ENCODE results near the gene KLHL1.

The KLHL1 gene

DNA sequence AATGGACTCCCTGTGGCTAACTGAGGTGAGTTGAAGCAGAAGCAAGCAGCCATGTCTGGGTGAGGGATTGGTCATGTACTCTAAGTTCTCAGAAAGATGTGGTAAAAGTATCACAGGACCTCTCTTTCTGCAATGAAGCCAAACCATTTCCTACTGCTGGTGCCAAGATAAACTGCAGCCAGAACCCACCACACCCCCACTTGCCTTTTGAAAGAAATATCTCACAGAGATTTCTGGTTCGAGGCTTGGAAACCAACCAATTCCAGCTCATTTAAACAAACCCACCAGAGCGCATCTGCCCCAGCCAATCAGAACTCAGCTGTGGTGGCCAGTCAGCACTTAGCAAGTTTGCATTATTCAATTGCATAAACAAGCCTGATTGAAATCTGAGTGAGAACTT lies 205.2 kb downstream of the KLHL1 start:
- Histone ChIP-seq H3K4me1 (ENCODE audit: control insufficient read depth, insufficient read depth, low read length) (no peaks in the 10 kb centered on the region), H3K27me3 (ENCODE audit: control insufficient read depth, insufficient read depth, low read length) (no peaks in the 10 kb centered on the region), H3K9me3 (ENCODE audit: control insufficient read depth, insufficient read depth, low read length) (no peaks in the 10 kb centered on the region), H3K4me3 (ENCODE audit: low read length) (no peak overlapping the region), H3K27ac (ENCODE audit: low read length) (no peak overlapping the region), H3K36me3 (ENCODE audit: control insufficient read depth, insufficient read depth, low read length) (no peaks in the 10 kb centered on the region)
- no CpG with 5 or more reads among the region's 2 CpGs for WGBS (ENCODE audit: insufficient coverage, insufficient read length)
- no peak for DNase-seq (ENCODE audit: low read depth, low spot score)

GRCh38 chr13:69882451-69882850 lies 225.8 kb downstream of the KLHL1 start:
- H3K9me3 ChIP-seq (ENCODE audit: control insufficient read depth, insufficient read depth, low read length) = no peaks in the 10 kb centered on the region
- H3K4me1 ChIP-seq (ENCODE audit: control insufficient read depth, insufficient read depth, low read length) = no peaks in the 10 kb centered on the region
- DNase-seq (ENCODE audit: low read depth, low spot score) = no peak
- H3K27me3 ChIP-seq (ENCODE audit: control insufficient read depth, insufficient read depth, low read length) = no peaks in the 10 kb centered on the region
- no peak overlapping the region for H3K4me3 ChIP-seq (ENCODE audit: low read length)
- no peak overlapping the region for H3K27ac ChIP-seq (ENCODE audit: low read length)
- no peaks in the 10 kb centered on the region for H3K36me3 ChIP-seq (ENCODE audit: control insufficient read depth, insufficient read depth, low read length)
- WGBS (ENCODE audit: insufficient coverage, insufficient read length) = no CpG with 5 or more reads among the region's 1 CpG

GRCh38 chr13:69879936-69880335 lies 228.3 kb downstream of the KLHL1 start:
- no peak for DNase-seq (ENCODE audit: low read depth, low spot score)
- H3K4me1 ChIP-seq (ENCODE audit: control insufficient read depth, insufficient read depth, low read length) = no peaks in the 10 kb centered on the region
- H3K27ac ChIP-seq (ENCODE audit: low read length) = no peak overlapping the region
- H3K36me3 ChIP-seq (ENCODE audit: control insufficient read depth, insufficient read depth, low read length) = no peaks in the 10 kb centered on the region
- H3K4me3 ChIP-seq (ENCODE audit: low read length) = no peak overlapping the region
- H3K27me3 ChIP-seq (ENCODE audit: control insufficient read depth, insufficient read depth, low read length) = no peaks in the 10 kb centered on the region
- H3K9me3 ChIP-seq (ENCODE audit: control insufficient read depth, insufficient read depth, low read length) = no peaks in the 10 kb centered on the region
- WGBS (ENCODE audit: insufficient coverage, insufficient read length) = no CpG with 5 or more reads among the region's 1 CpG

GRCh38 chr13:69872321-69873047 lies 235.8 kb downstream of the KLHL1 start:
- H3K4me3 ChIP-seq (ENCODE audit: low read length) = no peak overlapping the region
- H3K9me3 ChIP-seq (ENCODE audit: control insufficient read depth, insufficient read depth, low read length) = no peaks in the 10 kb centered on the region
- no CpG with 5 or more reads among the region's 4 CpGs for WGBS (ENCODE audit: insufficient coverage, insufficient read length)

DNA sequence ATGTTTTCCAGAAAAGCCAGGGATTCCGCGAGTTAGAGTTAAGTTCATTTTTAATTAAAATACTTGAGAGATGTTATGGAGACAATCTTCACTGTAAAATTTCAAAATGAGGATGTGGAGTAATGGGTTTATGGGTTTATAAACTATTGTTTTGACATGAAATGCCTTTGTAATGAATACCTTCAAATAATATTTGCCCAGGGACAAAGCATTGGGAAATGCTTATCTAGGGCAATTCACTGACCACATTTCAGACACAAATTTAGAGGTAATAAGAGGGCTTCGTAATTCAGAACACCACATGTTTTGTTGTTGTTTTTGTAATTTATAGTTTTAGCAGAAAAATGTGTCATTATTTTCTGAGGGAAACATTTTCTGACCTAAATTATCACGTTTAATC lies 241.7 kb downstream of the KLHL1 start:
- no CpG with 5 or more reads among the region's 4 CpGs for WGBS (ENCODE audit: insufficient coverage, insufficient read length)
- H3K36me3 ChIP-seq (ENCODE audit: control insufficient read depth, insufficient read depth, low read length) = no peaks in the 10 kb centered on the region
- no peak overlapping the region for H3K27ac ChIP-seq (ENCODE audit: low read length)
- no peaks in the 10 kb centered on the region for H3K4me1 ChIP-seq (ENCODE audit: control insufficient read depth, insufficient read depth, low read length)
- no peak for DNase-seq (ENCODE audit: low read depth, low spot score)
- no peak overlapping the region for H3K4me3 ChIP-seq (ENCODE audit: low read length)
- H3K27me3 ChIP-seq (ENCODE audit: control insufficient read depth, insufficient read depth, low read length) = no peaks in the 10 kb centered on the region
- H3K9me3 ChIP-seq (ENCODE audit: control insufficient read depth, insufficient read depth, low read length) = no peaks in the 10 kb centered on the region

More at GRCh38 chr13:69872321-69873047, 235.8 kb downstream of the KLHL1 start:
- Histone ChIP-seq H3K36me3 (ENCODE audit: control insufficient read depth, insufficient read depth, low read length) (no peaks in the 10 kb centered on the region), H3K27me3 (ENCODE audit: control insufficient read depth, insufficient read depth, low read length) (no peaks in the 10 kb centered on the region), H3K4me1 (ENCODE audit: control insufficient read depth, insufficient read depth, low read length) (no peaks in the 10 kb centered on the region), H3K27ac (ENCODE audit: low read length) (no peak overlapping the region)
- DNase-seq (ENCODE audit: low read depth, low spot score) = no peak

DNA sequence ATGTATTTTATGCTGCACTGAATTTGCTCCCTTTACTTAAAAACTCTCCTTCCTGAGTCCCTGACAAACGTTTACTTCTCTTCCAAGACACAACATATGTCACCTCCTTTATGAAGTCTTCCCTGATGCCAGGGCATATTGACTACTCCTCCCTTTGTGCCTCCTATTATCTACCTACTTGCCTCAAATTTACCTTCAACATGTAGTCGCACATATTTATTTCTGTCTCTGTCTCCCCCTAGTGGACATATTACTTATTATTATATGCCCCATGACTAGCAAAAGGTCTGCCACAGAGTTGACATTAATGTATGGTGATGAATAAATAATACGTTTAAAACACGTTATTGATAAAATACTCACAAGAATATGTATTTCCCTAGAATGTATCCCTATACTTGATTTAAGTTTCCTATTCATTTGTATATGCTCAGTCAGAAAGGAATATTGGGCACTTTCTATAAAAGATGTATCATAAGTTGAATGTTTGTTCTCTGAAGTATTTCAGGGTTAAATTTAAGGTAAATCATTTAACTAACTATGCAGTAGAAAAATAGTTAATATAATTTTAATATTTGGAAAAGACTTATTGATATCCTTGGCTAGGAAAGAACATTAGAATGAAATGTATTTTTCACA lies 250.9 kb downstream of the KLHL1 start:
- Histone ChIP-seq H3K4me3 (ENCODE audit: low read length) (no peak overlapping the region), H3K27ac (ENCODE audit: low read length) (no peak overlapping the region), H3K27me3 (ENCODE audit: control insufficient read depth, insufficient read depth, low read length) (no peaks in the 10 kb centered on the region), H3K36me3 (ENCODE audit: control insufficient read depth, insufficient read depth, low read length) (no peaks in the 10 kb centered on the region), H3K9me3 (ENCODE audit: control insufficient read depth, insufficient read depth, low read length) (no peaks in the 10 kb centered on the region), H3K4me1 (ENCODE audit: control insufficient read depth, insufficient read depth, low read length) (no peaks in the 10 kb centered on the region)
- peak; percentile 11 for DNase-seq (ENCODE audit: low read depth, low spot score)
- no CpG with 5 or more reads among the region's 4 CpGs for WGBS (ENCODE audit: insufficient coverage, insufficient read length)

- no peak overlapping the region for H3K4me3 ChIP-seq (ENCODE audit: low read length)
- no peaks in the 10 kb centered on the region for H3K9me3 ChIP-seq (ENCODE audit: control insufficient read depth, insufficient read depth, low read length)
- H3K27ac ChIP-seq (ENCODE audit: low read length) = no peak overlapping the region
- no peaks in the 10 kb centered on the region for H3K27me3 ChIP-seq (ENCODE audit: control insufficient read depth, insufficient read depth, low read length)
- peak; percentile 4 for DNase-seq (ENCODE audit: low read depth, low spot score)
- H3K36me3 ChIP-seq (ENCODE audit: control insufficient read depth, insufficient read depth, low read length) = no peaks in the 10 kb centered on the region
- H3K4me1 ChIP-seq (ENCODE audit: control insufficient read depth, insufficient read depth, low read length) = no peaks in the 10 kb centered on the region
- no CpG with 5 or more reads among the region's 3 CpGs for WGBS (ENCODE audit: insufficient coverage, insufficient read length)
Measured at GRCh38 chr13:69856331-69856730, 251.9 kb downstream of the KLHL1 start.

DNA sequence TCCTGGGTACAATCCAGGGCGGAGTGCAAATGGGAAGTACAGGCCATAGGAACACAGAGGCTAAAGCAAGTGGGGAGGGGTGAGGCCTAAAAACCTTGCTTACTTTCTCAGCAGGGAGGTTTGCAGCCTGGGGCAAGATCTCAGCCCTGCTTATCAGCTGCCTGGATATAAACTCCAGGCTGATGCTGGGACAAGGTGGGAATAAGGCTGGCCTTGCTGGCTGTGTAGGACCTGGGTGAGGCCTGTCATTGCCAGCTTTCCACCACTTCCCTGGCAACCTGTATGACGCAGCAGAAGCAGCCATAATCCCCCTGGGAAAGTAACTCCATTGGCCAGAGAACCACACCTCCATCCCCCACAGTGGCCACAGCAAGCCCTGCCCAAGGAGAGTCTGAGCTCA lies 279.7 kb downstream of the KLHL1 start:
- no peak overlapping the region for H3K4me3 ChIP-seq (ENCODE audit: low read length)
- no peaks in the 10 kb centered on the region for H3K27me3 ChIP-seq (ENCODE audit: control insufficient read depth, insufficient read depth, low read length)
- H3K4me1 ChIP-seq (ENCODE audit: control insufficient read depth, insufficient read depth, low read length) = no peaks in the 10 kb centered on the region
- no peaks in the 10 kb centered on the region for H3K36me3 ChIP-seq (ENCODE audit: control insufficient read depth, insufficient read depth, low read length)
- H3K9me3 ChIP-seq (ENCODE audit: control insufficient read depth, insufficient read depth, low read length) = no peaks in the 10 kb centered on the region
- WGBS (ENCODE audit: insufficient coverage, insufficient read length) = no CpG with 5 or more reads among the region's 2 CpGs
- H3K27ac ChIP-seq (ENCODE audit: low read length) = no peak overlapping the region
- no peak for DNase-seq (ENCODE audit: low read depth, low spot score)

DNA sequence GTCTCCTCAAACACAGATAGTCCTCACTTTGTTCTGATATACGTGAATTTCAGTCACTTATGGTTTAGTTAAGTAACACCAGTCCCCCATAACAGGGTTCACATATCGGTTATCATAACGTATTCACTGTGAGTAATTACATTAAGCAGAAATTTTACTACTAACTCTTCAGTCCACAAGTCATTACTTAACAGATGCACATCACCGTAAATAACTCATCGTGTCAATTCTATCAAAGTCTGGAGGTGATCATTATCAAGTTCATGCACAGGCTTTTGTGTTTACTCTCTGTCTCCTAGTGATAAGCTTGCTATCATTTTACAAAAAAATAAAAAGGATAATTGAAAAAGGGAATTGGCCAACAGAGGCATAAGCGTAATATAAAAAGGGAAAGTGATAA lies 288.1 kb downstream of the KLHL1 start:
- Histone ChIP-seq H3K36me3 (ENCODE audit: control insufficient read depth, insufficient read depth, low read length) (no peaks in the 10 kb centered on the region), H3K4me1 (ENCODE audit: control insufficient read depth, insufficient read depth, low read length) (no peaks in the 10 kb centered on the region), H3K27ac (ENCODE audit: low read length) (no peak overlapping the region), H3K9me3 (ENCODE audit: control insufficient read depth, insufficient read depth, low read length) (no peaks in the 10 kb centered on the region), H3K4me3 (ENCODE audit: low read length) (no peak overlapping the region), H3K27me3 (ENCODE audit: control insufficient read depth, insufficient read depth, low read length) (no peaks in the 10 kb centered on the region)
- DNase-seq (ENCODE audit: low read depth, low spot score) = no peak
- WGBS (ENCODE audit: insufficient coverage, insufficient read length) = no CpG with 5 or more reads among the region's 6 CpGs

DNA sequence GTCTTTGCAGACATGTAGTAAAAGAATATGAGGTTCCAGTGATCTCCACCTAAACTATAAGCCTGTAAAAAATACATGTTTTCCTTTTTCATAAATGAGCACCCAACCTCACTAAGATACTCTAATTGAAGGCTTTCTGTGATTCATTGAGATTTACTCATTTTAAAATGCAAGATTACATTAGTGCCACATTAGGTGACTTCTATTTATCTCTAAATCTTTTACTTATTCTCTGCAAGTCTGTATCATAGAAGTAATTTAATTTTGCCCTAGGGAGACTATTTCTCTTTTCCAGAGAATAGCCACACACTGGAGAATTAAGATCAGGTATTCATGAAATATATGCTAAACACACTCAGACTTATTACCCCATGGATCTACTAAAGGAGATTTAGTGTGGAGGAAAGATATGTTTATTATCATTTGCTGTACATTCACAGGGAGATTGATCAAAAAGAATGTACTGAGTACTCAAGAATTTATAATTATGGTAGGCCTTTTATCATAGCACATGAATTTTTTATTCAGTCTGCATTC lies 290.9 kb downstream of the KLHL1 start:
- no peaks in the 10 kb centered on the region for H3K9me3 ChIP-seq (ENCODE audit: control insufficient read depth, insufficient read depth, low read length)
- H3K4me1 ChIP-seq (ENCODE audit: control insufficient read depth, insufficient read depth, low read length) = no peaks in the 10 kb centered on the region
- no peak for DNase-seq (ENCODE audit: low read depth, low spot score)
- H3K4me3 ChIP-seq (ENCODE audit: low read length) = no peak overlapping the region
- H3K36me3 ChIP-seq (ENCODE audit: control insufficient read depth, insufficient read depth, low read length) = no peaks in the 10 kb centered on the region
- no peaks in the 10 kb centered on the region for H3K27me3 ChIP-seq (ENCODE audit: control insufficient read depth, insufficient read depth, low read length)
- no peak overlapping the region for H3K27ac ChIP-seq (ENCODE audit: low read length)

- WGBS (ENCODE audit: insufficient coverage, insufficient read length) = no CpG with 5 or more reads among the region's 3 CpGs
- Histone ChIP-seq H3K4me1 (ENCODE audit: control insufficient read depth, insufficient read depth, low read length) (no peaks in the 10 kb centered on the region), H3K27me3 (ENCODE audit: control insufficient read depth, insufficient read depth, low read length) (no peaks in the 10 kb centered on the region), H3K9me3 (ENCODE audit: control insufficient read depth, insufficient read depth, low read length) (no peaks in the 10 kb centered on the region), H3K4me3 (ENCODE audit: low read length) (no peak overlapping the region), H3K27ac (ENCODE audit: low read length) (no peak overlapping the region), H3K36me3 (ENCODE audit: control insufficient read depth, insufficient read depth, low read length) (no peaks in the 10 kb centered on the region)
- no peak for DNase-seq (ENCODE audit: low read depth, low spot score)
Measured at GRCh38 chr13:69809152-69809551, 299.1 kb downstream of the KLHL1 start.

All from iPS DF 6.9 (cell line).